GM12874 (cell line): ENCODE results near the gene DDX10.

Experiments used
- CTCF ChIP-seq: IDR thresholded peaks from 2 replicates; pipeline ENCODE4 v1.5.1; 2011; ENCODE audit warnings: low read depth, mild to moderate bottlenecking, control low read depth, low read length, moderate library complexity; ENCODE audit not compliant: insufficient read depth

DDX10 gene

DNA sequence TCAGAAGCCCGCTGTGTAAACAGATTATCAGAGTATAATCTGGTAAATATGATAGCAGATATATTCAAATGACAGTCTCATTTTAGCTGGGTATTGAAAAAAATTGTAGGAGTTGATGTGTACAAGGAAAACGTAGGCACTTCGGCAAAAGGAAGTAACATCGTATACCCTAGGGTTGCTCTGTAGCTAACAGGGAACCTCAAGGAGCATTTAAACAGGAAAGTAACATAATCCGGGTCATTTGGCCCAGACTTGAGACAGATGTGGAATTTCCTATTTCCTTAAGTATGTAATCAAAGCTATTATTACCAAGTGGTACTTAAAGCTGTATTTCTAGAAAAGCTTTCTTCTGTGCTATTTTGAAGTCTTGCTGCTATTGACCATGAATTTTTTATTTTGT, 215.6 kb downstream of the DDX10 start:
- TF ChIP-seq CTCF: no peak

DNA sequence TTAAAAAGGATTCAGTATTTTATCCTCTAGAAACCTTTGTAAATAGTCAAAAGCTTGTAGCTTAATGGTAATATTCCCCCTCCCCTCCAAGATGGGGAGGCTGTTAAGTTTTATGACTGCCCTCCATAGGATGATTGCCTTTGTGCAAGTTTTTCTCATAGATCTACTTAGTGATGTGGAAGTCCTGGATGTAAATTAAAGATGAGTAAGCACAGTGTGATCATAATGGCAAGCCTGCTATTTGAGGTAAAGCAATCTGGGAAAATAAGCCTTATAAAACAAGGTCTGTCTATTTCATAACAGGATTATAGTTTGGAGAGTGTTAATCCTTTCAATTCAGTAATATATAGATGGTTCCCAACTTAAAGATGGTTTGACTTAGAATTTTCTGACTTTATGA, 216.3 kb downstream of the DDX10 start:
- TF ChIP-seq CTCF: no peak

DNA sequence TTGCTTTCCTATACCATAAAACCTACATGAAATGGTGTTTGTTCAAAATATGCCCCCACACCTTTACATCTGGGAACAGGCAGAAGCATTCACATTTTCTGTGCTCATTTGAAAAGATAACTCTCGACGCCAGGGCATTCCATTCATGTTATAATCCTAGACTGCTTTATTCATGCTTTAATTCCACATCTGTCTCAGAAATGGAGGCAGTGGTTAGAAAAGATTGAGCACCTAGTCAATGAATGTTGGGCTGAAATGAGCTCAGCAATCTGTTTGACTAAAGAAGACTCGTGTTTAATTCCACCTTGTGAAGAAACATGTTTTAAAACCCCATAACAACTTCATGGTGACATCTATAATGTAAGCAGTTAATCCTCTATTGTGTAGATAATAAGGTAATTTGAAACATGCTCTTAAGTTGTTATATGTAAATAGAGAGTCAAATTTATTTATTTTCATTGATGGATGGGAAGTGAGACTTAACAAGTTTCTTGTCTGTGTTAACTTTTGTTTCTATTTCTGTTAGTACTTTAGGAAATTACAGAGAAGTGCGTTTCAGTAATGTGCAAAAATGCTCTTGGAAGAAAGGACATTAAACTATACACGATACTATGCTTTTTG, 217.5 kb downstream of the DDX10 start:
- TF ChIP-seq CTCF: no peak

GRCh38 chr11:108886005-108886659, 221.3 kb downstream of the DDX10 start:
- no peak for TF ChIP-seq CTCF

DNA sequence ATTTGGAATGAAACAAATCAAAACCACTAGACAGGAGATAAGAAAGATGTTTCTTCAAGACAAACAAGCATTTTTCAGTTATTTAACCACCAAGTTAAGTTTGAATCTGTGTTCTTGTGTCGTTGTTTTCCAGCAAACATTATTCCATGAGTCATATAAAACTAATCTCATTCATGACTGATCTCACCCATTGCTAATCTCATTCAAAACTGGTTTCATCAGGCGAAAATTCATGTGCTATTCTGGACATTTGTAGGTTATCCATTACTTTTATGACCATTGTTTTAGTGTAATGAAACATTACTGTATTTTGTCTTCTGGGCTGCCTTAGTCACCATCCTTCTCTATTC, 221.8 kb downstream of the DDX10 start:
- TF ChIP-seq CTCF: no peak

- TF ChIP-seq CTCF: no peak
Measured at GRCh38 chr11:108887436-108888238, 222.8 kb downstream of the DDX10 start.

DNA sequence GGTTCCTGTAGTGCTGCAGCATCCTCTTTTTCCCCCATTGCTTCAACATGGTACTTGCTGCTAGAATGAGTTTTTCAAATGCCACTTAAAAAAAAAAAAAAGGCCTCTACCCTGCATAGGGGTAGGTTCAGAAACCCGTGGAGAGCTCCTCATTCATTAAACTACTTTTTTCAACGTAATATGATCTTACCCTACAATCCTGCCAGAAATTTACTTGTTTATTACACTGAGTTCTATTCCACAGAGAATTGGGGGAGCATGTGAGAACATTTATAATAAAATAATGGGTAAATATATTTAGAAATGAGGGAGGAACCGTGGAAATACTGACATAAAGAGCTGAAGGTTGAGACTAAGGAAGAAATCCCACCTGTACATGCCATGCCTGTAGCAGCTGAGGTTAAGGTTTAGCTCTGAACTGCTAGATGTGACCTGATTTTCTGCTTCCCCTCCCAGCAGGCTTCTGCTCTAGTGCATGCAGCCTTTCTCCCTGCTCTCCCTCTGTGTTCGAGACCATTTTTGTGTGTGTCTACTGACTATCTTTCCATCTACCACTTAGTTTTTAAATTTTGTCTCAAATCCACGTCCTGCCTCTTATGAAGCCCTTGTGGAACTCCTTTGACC, 225.7 kb downstream of the DDX10 start:
- TF ChIP-seq CTCF: no peak
